Stimulated activated CD4-positive, alpha-beta T cell treated with anti-CD3 and anti-CD28 coated beads, Interleukin-12 subunit alpha, Interleukin-12 subunit beta, amount 100 ng/mL, for 4 hours (primary cell): ENCODE results near the gene MAPK11.

Experiments used
- DNase-seq: peaks from one replicate; pipeline ENCODE4 v3.0.0-alpha.2; 2020

The MAPK11 gene

DNA sequence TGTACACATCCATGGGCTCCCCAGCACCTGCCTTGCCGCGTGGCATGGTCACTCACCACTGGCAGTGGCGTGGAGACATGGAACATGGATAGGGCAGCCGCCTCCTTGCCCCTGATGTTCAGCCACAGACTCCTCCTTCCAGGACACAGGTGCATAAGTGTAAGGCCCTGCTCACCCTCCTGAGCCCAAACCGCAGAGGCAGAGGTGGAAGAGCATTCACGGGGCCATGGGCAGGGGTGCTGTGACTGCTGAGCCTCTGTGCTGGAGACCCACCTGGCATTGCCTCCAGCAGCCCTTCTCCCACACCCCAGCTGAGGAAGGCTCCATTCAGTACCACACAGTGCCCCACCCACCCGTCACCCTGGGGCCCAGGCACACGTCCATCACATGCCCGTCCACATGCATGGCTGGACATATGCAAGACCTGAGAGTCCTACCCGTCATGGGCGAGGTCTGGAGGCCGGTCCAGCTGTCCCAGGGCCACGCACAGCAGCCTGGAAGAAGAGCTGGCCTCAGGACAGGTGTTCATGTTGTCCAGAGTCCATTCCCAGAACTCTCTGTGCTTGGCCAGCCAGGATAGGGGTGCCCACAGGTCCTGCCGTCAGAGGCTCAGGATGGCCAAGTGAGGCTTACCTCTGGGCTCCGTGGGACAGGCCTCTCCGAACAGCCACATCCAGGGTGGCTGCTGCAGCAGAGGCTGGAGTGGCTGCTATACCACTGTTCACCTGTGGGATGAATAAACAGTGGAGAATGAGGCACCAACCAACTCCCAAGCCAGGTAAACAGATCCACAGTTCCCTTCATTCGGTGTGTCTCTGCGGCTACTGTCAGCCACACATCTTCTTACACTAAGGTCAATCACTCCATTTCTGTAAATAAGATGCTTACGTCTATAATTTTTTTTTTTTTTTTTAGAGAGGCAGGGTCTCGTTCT lies 23.7 kb downstream of the MAPK11 start:
- DNase-seq: no peak

DNA sequence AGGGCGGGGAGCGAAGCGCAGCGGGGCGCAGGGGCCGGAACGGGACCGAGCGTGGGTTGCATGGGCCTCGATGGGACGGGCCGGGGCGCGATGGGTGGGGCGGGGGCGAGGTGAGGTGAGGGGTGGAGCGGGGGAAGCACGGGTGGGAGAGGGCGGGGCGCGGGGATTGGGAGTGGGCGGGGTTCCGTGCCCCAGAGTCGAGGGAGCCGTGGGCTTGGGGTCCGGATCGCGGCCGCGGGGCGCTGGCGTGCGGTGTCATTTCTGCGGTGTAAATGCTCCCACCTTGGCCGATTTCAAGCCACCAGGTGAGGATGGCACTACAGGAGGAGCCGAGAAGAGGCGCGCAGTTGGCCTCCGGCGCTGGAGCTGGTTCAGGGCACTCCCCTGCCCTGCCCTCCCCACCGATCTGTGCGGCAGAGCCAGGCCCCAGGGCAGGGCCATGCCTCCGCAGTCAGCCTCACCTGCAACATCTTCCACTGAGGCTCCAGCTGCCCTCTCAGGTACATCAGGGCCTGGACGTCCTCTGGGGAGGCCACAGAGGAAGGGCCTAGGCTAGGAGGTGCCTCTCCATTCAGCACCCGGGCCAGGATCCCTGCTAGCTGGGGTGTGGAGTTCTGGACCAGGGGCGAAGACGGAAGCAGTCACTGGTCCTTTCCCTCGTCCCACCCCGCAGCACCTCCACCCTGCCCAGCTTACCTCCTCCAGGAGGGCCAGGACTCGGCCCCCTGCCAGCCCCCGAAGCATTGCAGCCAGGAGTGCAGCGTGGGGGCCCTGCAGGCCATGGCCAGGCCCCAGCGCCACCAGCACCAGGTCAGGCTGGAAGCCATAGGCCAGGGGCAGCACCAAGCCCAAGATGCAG lies 24.7 kb downstream of the MAPK11 start:
- no peak for DNase-seq

DNA sequence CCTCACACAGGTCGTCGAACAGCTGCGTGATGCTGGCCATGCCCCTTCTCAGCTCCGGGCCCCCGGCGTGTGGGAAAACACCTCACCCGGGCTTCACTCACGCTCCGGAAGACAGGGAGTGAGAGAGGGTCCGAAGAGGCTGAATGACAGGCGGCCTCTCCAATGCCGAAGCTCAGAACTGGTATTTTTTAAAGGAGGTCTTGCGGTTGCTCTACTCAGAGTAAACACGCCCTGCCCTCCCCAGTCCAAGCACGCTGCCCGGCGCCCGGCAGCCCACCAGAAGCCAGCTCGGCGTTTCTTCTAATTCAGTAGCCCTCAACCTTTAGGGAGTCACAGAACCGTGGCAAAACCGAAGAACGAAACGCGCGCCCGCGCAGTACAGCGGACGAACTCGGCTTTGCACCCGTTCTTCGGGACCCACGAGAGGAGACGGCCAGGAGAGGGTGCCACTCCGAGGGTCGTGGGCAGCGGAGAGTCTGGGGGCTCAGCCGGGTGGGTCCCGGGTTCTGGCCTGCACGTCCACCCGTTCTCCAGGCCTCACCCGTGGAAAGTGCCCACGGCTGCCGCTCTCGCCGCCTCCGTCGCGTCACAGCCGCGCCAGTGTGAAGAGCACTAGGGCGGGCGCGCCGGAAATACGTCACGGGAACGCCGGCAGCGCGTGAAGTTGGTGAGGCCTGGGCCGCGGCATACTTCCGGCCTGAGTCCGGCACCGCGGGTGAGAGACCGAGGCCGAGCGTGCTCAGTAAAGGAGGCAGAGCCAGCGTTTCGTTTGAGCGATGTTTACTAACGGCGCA lies 25.6 kb downstream of the MAPK11 start, which contains the start of gene TUBGCP6:
TSS of gene TUBGCP6 (minus strand) at position 604 of the 794 bp plus-strand sequence. CDS start at position 40, 564 bp downstream.
- DNase-seq: peak; percentile 91

DNA sequence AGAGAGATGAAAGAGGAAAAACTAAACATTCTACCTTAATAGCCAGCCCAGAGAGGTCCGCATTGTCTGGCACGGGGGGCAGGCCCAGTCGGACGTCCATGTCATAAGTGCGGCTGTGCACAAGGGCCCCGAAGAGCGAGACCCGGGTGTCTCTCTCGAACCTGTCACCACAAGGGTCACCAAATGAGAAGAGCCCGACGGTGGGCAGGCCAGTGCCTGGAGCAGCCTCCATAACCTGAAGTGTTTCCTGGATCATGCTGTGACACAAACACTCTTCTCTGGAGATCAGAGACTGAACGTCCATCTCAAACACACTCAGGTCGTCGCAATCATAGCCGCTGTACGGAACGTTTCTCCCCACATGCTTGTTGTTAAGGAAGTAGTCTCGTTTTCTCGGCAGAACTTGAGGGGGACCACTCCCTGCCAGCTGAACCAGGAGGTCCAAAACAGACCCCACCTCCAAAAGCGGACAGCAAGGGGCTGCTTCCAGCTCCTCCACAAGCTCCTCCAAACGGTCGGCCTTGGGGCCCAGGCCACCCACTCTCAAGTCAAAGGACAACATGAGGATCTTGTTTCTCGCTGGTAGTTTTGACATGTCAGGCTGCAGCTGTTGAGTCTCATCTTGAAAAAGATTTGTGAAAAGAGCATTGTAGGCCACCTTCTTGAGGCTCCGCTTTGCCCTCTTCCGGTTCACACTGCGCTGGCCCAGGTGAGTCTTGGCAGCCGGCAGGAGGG lies 26.3 kb downstream of the MAPK11 start:
- DNase-seq: no peak

DNA sequence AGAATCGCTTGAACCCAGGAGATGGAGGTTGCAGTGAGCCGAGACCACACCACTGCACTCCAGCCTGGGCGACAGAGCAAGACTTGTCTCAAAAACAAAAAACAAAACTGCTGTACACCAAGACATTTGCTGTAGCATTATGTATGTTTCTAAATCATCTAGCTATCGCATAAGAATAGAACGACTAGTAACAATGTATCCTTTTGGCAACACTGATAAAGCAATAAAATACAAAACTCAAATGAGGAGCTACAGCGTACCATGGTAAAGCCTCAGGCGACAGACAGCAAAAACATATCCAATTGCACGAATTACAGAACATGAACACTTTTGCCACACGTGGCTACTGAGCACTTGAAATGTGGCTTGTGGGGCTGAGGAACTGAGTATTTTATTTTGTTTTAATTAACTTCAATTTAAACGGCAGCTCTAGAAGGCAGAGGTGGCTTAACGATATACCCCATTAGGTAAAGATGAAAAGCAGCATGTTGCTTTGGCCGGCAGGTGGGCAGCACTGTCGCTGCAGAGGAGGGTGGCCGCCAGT lies 27.7 kb downstream of the MAPK11 start:
- DNase-seq: no peak

DNA sequence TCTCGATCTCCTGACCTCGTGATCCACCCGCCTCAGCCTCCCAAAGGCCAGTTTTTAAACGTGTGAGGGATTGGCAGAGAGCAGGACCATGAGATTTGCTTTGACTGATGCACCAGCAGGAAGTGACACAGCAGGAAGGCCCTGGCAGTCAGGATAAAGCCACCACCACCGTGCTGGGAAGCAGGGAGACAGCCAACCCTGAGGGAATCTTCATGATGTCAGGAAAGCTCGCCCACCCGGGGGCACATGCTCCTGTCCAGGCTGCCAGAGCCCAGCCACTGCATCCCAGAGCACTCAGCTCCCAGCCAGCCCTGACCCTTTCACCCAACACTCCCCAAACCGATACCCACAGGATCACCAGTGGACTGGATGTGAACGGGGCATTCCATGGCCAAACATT lies 31.4 kb downstream of the MAPK11 start:
- DNase-seq: no peak

DNA sequence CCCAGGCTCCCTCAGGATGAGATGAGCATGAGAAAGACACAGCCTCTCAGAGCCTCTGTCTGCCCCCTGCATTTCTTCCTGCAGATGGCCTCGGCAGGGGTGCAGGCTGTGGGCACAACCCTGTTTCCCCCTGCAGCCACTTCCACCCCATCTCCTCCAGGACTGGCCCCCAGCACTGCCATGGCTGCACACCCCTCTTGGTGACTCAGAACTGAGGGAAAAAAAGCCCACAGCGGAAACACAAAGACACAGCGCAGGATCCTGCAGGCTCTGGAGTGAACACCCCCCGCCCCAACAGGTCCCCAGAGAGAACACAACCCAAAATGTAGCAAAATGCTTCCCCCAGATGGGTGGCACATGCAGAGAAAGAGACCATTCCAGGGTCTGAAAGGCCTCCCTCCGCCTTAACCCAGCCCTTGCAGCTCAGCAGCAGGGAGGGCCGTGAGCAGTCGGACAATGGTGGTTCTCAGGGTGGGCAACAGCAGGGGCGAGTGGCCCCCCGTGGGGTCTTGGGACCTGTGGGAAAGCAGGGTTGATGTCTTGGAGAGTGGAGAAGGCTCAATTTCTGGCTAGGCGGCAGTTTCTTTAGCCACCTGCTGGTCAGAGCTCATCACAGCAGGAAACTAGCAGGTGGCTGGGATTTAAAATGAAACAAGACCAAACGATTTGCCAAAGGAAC lies 33.3 kb downstream of the MAPK11 start:
- no peak for DNase-seq

DNA sequence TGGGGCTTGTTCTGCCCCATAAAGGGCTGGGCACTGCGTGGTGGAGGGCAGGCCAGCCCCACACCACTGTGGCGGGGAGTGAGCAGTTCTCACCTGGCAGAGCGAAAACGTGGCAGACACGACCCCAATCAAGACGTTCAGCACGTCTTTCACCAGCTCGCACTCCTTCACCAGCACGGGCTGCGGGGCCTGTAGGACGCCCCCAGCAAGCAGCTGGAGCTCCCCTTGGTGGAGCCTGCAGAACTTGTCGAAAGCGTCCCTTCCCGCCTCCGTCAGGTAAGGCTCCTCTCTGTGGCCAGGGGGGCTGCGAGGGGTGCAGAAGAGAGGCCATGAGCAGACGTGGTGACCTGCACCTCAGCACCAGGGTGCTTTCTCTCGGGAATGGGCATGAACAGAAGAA lies 37.0 kb downstream of the MAPK11 start:
- DNase-seq: no peak

DNA sequence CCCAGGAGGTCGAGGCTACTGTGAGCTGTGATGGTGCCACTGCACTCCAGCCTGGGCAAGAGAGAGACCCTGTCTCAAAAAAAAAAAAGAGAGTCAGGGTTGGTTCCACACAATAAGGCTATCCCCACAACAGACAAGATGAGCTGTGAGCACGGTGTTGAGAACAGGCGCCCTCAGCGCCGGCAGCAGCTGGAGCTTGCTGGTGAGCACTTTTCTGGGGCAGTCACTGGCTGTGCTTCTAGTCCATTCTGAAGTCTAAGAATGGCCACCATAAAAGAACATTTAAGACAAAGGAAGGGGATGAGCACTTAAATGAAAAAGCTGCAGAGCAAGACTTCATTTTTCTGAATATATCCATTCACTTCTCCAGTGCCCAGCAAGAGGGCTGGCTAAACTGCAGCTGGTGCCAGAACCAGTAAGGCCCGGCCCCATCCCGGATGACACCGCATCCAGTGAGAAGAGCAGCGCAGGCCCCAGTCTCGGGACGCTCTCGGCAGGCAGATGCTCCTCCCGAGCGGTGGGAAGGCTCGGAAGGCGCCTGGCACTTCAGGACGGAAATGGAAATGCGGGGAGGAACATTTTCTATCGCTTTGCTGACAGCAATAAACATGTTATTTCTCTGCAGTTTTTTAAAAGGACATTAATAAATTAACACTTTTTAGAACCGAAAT lies 37.6 kb downstream of the MAPK11 start:
- DNase-seq: no peak

DNA sequence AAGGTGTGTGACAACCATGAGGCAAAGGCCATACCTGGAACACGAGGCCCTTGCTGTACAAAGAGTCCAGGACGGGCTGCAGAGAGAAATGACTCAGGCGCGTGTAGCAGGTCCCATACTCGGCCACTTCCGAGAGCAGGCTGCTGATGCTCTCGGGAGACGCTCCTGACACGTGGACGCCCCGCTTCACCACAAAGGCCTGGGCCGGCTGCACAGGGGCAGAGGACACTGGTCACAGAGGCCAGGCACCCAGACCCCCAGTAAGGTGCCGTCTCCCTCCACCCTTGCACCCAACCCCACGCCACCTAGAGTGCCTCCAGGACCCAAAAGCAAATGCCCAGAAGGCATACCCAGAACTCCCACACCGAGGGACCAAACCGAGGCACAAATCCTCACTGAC lies 40.8 kb downstream of the MAPK11 start:
- DNase-seq: no peak

DNA sequence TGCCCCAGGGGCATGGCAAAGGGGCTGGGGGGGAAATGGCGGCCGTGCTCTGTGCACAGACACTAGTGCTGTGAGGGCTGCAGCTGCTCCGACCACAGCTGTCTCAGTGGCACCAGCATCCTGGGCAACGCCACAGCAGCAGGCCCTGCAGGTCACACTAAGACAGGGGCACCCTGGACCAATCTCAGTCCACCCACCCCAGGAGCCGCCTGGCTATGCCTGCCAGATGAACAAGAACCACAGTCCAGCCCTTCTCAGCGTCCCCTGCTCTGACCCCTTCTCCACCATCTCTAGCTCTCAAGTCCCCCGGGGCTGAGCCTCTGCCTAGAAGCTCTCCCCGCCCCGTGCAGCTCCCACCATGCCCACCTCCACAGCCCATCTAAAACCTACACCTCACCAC lies 41.8 kb downstream of the MAPK11 start:
- no peak for DNase-seq

DNA sequence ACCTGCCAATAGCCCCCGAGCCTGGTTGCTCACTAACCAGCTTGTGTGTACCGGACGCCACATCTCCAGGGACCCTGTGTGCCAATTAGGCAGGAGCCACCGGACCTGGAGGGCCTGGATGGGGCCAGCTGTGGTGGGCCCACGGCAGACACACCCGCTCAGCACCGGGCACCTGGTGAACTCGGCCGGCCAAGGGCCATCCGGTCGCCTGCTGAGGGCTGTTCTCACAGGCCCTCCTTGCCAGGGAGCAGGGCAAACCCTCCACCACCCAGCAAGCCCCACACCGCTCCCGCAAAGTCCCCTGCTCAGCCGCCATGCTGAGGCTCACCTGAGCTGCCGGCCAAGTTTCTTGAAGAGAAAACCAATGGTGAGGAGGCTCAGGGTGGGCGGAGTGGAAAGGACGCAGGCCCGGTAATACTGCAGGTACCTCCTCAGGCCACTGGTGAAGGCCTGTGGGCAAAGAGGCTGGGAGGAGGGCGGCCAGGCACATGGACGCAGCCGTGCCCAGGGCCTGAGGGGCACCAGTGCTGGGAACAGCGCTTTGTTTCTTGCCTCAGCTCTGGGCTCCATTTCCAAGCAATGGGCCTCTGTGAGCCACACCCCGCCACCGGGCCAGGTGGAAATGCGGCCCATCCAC lies 42.5 kb downstream of the MAPK11 start:
- no peak for DNase-seq

DNA sequence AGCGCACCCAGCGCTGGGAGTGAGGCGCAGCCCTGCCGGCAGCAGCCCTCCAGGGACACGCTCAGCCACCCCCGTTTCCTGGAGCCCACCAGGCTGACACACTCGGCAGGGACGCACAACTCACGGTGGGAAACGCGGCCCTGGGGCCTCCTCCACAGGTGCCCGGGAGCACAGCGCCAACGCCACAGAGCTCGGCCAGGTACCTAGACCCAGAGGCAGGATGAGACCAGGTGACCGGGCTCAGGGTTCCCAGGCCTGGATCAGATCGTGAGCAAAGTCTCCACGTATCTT lies 43.4 kb downstream of the MAPK11 start:
- DNase-seq: no peak

DNA sequence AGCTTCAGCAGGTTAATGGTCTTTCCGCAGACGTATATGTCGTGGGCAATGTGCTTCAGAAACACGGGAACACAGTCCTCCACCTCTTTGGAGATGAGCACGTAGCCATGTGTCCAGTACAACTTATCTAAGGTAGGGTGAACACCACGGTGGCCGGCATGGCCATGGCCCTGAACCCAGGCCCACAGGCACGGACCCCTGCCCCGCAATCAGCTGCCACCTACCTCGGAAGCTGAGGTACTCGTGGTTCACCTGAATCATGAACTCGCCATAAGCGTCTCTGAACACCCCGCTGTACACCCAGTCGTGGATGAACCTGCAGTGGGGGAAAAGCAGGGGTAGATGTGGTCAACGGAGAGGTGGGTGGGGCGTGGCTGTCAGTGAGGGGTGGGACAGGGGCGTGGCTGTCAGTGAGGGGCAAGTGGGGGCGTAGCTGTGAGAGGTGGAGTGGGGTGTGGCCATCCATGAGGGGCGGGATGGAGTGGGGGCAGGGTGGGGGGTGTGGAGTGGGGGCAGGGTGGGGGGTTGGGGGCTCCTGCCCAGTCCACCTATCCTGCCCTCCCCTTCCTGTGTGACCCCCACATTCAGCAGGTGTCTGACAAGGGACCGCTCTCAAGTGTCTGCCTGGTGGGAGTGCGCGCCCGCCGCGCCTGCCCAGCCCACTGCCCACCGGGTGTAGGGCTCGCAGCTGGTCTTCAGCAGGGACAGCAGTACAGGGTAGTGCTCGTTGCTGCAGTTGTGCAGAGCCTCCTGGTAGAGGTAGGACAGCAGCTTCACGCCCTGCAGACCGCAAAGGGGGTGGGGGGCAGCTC lies 43.9 kb downstream of the MAPK11 start:
- DNase-seq: no peak

DNA sequence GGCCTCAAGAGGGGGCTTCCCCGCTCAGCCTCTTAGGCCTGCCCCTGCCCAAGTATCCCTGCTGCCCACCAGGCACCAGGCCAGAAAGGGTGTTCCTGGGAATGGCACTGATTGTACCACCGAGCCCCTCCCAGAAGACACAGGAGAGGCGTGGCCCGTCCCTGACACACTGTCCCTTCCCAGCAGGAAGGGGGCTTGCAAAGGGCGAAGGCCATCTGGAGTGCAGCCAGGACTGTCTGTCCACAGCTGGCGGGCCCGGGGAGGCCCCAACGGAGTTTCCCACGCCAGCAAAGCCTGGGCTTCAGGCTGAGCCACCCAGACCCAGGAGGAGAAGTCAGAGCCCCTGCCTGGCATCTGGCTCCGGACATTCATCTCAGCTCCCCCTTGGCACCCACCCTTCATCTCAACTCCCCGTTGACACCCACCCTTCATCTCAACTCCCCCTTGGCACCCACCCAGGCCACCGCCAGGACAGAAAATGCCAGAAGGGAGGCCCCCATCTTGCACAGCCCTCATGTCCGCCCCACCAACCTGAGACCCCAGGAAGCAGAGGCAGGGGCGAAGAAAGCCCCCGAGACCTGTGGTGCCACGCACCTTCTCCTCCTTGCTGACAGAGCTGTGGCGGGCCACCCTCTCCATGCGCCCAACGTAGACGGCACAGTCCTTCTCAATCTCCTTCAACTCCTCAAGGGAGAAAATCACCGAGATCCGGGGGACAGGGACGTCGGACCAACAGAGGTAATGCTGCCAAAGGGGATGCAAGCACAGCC lies 44.8 kb downstream of the MAPK11 start:
- no peak for DNase-seq

DNA sequence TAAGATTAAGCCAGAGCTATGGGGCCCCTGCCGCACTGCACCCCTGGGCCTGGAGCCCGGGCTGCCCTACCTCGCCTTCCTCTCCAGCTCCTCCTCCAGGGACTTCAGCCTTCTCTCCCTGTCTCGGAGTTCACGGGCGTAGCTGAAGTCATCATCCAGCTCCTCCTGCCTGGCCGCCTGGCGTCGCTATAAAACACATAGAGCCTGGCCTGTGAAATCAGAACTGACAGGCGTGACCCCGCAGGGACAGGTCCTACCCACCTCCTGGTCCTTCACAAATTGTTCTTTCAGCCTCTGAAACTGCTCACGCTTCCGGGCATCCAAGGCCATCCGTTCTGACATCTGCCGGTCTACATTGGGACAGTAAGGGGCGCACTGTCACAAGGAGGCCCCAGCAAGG lies 46.1 kb downstream of the MAPK11 start:
- DNase-seq: no peak

DNA sequence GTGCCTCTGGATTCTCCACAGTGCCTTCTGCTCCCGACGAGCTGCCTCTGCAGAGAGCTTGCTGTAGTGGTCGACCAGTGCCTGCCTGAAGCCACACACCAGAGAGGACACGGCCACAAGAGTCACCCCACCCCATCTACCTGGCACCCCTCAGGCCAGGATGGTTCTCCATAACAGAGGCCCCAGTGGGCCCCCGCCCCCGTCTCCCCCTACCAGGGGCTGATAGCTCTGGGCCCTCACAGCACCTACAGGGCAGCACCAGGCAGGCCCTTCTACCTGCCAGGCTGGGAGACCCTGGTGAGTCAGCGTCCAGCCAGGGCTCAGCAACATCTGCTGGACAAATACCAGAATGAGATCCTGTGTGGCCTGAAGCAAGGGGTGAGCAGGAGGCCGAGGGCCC lies 47.7 kb downstream of the MAPK11 start:
- no peak for DNase-seq

DNA sequence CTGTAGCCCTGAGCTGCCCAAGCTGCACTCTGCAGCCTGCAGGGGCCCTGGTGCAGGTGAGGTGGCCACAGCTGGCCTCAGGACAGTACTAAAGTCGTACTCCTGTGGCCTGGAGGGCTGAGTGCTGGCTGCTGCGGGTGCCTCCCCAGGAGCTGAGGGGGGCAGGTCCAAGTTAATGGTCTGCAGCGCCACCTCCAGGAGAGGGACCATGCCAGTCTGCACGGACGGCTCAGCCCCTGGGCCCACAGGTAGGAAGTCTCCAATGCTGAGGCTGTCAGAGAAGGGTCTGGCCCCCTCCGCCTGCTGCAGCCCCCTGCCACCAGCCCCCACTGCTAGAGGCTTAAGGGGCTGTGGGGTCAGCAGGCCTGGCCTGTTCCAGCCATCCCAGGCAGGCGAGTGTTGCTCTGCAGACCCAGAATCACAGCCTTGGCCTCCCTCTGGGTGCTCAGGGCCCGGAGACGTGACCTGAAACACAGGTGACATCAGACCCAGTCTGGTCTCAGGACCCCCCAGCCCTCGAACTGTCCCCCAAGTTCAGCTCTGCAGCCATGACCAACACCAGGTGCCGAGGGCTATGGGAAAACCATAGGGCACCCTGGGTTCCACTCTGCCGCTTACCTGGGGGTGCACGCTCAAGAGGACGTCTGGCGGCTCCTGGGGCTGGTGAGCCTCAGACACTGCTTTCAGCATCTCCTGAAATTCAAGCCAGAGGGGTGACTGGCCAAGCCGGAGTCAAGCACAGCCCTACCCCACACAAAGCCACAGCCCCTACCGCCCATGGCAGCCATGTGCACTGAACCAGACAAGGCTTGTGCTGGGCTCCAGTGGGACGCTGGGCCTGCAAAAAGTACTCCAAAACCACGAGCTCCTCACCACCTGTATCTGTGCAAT lies 48.5 kb downstream of the MAPK11 start:
- DNase-seq: no peak
